ENCODE results near the gene FNDC3B. TPM values are rescaled to one million over a fixed set of nuclear protein-coding genes. Genes with fewer than 3 reads are reported as not detected.

FNDC3B gene
- polyA plus RNA-seq, 2 of the 4 experiments (the other 2 are of a cell fraction): 29.5 to 33.6 TPM

- H3K4me3 ChIP-seq: no peak overlapping the region
- no peak for FAIRE-seq
- no peak for TF ChIP-seq FOSB (CRISPR knock-in tag; IDR thresholded peaks at IDR 0.05)
- no peak for TF ChIP-seq JUNB (IDR thresholded peaks at IDR 0.05)
- TF ChIP-seq RFX5 (IDR thresholded peaks at IDR 0.05): no peak
- TF ChIP-seq ZFP36 (IDR thresholded peaks at IDR 0.05; ENCODE audit: borderline replicate concordance, partially characterized antibody): no peak
- 93% methylated on average over 4 of the region's 4 CpGs for WGBS (ENCODE audit: missing lambda C conversion rate)
- H3K4me1 ChIP-seq: no peaks in the 10 kb centered on the region
- no peak overlapping the region for H3K27ac ChIP-seq
- no peak for DNase-seq (ENCODE audit: low read depth in 1 of 2, low spot score in 1 of 2)
- POLR2A ChIA-PET: no interaction called here
- H3K4me2 ChIP-seq: no peak overlapping the region
- ATAC-seq: no peak
- no peaks in the 10 kb centered on the region for H3K9me3 ChIP-seq
- CTCF ChIA-PET: no interaction called here
Observed at GRCh38 chr3:172376881-172377280, 337.5 kb downstream of the FNDC3B start.

GRCh38 chr3:172378439-172378838 is 339.1 kb downstream of the FNDC3B start:
- ChIA-PET CTCF (no interaction called here), POLR2A (no interaction called here)
- Histone ChIP-seq H3K4me3 (no peak overlapping the region), H3K4me2 (no peak overlapping the region), H3K27ac (no peak overlapping the region), H3K4me1 (no peaks in the 10 kb centered on the region), H3K9me3 (no peaks in the 10 kb centered on the region)
- no peak for DNase-seq (ENCODE audit: low read depth in 1 of 2, low spot score in 1 of 2)
- TF ChIP-seq RARB (CRISPR knock-in tag; IDR thresholded peaks at IDR 0.05) (no peak), TFCP2L1 (CRISPR knock-in tag; IDR thresholded peaks at IDR 0.05) (no peak), ZFP36 (IDR thresholded peaks at IDR 0.05; ENCODE audit: borderline replicate concordance, partially characterized antibody) (no peak), HMGXB4 (CRISPR knock-in tag; IDR thresholded peaks at IDR 0.05; ENCODE audit: borderline replicate concordance) (no peak), RAD21 (conservative IDR thresholded peaks at IDR 0.05 in 1 of 2, IDR thresholded peaks at IDR 0.05 in 1 of 2) (no peak), SREBF2 (IDR thresholded peaks at IDR 0.05) (no peak), JUNB (IDR thresholded peaks at IDR 0.05) (no peak), NPAS2 (CRISPR knock-in tag; IDR thresholded peaks at IDR 0.05; ENCODE audit: borderline replicate concordance) (no peak)
- TF ChIP-seq, protein P1, sequence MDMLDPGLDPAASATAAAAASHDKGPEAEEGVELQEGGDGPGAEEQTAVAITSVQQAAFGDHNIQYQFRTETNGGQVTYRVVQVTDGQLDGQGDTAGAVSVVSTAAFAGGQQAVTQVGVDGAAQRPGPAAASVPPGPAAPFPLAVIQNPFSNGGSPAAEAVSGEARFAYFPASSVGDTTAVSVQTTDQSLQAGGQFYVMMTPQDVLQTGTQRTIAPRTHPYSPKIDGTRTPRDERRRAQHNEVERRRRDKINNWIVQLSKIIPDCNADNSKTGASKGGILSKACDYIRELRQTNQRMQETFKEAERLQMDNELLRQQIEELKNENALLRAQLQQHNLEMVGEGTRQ (IDR thresholded peaks at IDR 0.05): no peak
- no peak; a peak in 1 of 6 replicates for ATAC-seq
- FAIRE-seq: no peak
- 90% methylated on average over 2 of the region's 2 CpGs for WGBS (ENCODE audit: missing lambda C conversion rate)

GRCh38 chr3:172379372-172379771 is 340.0 kb downstream of the FNDC3B start:
- ATAC-seq: peak in 1 of 2 experiments; percentile 19; a peak in 1 of 6 replicates
- 64% methylated on average over 2 of the region's 2 CpGs for WGBS (ENCODE audit: missing lambda C conversion rate)
- DNase-seq (ENCODE audit: low read depth in 1 of 2, low spot score in 1 of 2): no peak
- Histone ChIP-seq H3K4me2 (no peak overlapping the region), H3K4me3 (no peak overlapping the region), H3K4me1 (no peaks in the 10 kb centered on the region), H3K27ac (no peak overlapping the region), H3K9me3 (no peaks in the 10 kb centered on the region)
- ChIA-PET POLR2A (no interaction called here), CTCF (no interaction called here)
- TF ChIP-seq CBX8 (IDR thresholded peaks at IDR 0.05) (no peak), HEYL (CRISPR knock-in tag; IDR thresholded peaks at IDR 0.05) (no peak), HOXA7 (CRISPR knock-in tag; IDR thresholded peaks at IDR 0.05) (no peak), RFX5 (IDR thresholded peaks at IDR 0.05) (no peak), GATA3 (IDR thresholded peaks at IDR 0.05; ENCODE audit: borderline replicate concordance) (no peak), MAZ (IDR thresholded peaks at IDR 0.05; ENCODE audit: borderline replicate concordance, low read depth, low read length) (no peak), EHF (CRISPR knock-in tag; IDR thresholded peaks at IDR 0.05) (no peak), SREBF2 (IDR thresholded peaks at IDR 0.05) (no peak), ESRRA (IDR thresholded peaks at IDR 0.05; ENCODE audit: borderline replicate concordance, low read length) (no peak), RARB (CRISPR knock-in tag; IDR thresholded peaks at IDR 0.05) (no peak), CHD2 (IDR thresholded peaks at IDR 0.05; ENCODE audit: low read length, partially characterized antibody) (no peak), KDM1A (IDR thresholded peaks at IDR 0.05; ENCODE audit: low read depth) (no peak), JUN (IDR thresholded peaks at IDR 0.05) (no peak)
- no peak for FAIRE-seq

All from A549 (cell line).